MM.1S (cell line): ENCODE results near the gene NUP62CL.
"Not testable (repeated sequence)": the region's sequence is repeated elsewhere in the genome, so short reads cannot be mapped to it uniquely, and the experiment has no call there.

Experiments used
- DNase-seq: peaks from one replicate; pipeline ENCODE4 v3.0.0-alpha.2; 2015
- H2AFZ ChIP-seq: fragments of 300-600 bp; sonication (generic); 2 replicates; pipeline ENCODE4 v1.6.0; 2016; ENCODE audit warnings: antibody characterized with exemption, low read length
- H3F3A ChIP-seq: fragments of 300-600 bp; sonication (generic); 2 replicates; pipeline ENCODE4 v1.6.1; 2016; ENCODE audit warnings: mild to moderate bottlenecking, antibody characterized with exemption, low read length, moderate library complexity, mixed read lengths; ENCODE audit not compliant: insufficient read depth
- H3K27ac ChIP-seq: fragments of 300-600 bp; sonication (generic); 2 replicates; pipeline ENCODE4 v1.5.1; 2016; ENCODE audit warnings: mild to moderate bottlenecking, low read length
- H3K27me3 ChIP-seq: fragments of 300-600 bp; sonication (generic); replicated peaks from 2 replicates; pipeline ENCODE4 v1.6.0; 2016; ENCODE audit warnings: low read length; ENCODE audit not compliant: insufficient read depth
- H3K36me3 ChIP-seq: fragments of 300-600 bp; sonication (generic); replicated peaks from 2 replicates; pipeline ENCODE4 v1.6.1; 2016; ENCODE audit warnings: mild to moderate bottlenecking, low read length, mixed read lengths; ENCODE audit not compliant: insufficient read depth
- H3K4me1 ChIP-seq: fragments of 300-600 bp; sonication (generic); 2 replicates; pipeline ENCODE4 v1.6.1; 2016; ENCODE audit warnings: low read length, mixed read lengths
- H3K4me2 ChIP-seq: fragments of 300-600 bp; sonication (generic); 2 replicates; pipeline ENCODE4 v1.6.0; 2016; ENCODE audit warnings: low read depth, low read length
- H3K4me3 ChIP-seq: fragments of 300-600 bp; sonication (generic); 2 replicates; pipeline ENCODE4 v1.5.1; 2016; ENCODE audit warnings: low read length, mixed read lengths
- H3K79me2 ChIP-seq: fragments of 300-600 bp; sonication (generic); 2 replicates; pipeline ENCODE4 v1.6.1; 2016; ENCODE audit warnings: mixed run types, low read length, mixed read lengths
- H3K9ac ChIP-seq: fragments of 300-600 bp; sonication (generic); 2 replicates; pipeline ENCODE4 v1.6.1; 2016; ENCODE audit warnings: low read length, mixed read lengths
- H3K9me2 ChIP-seq: fragments of 300-600 bp; sonication (generic); replicated peaks from 2 replicates; pipeline ENCODE4 v1.6.1; 2016; ENCODE audit warnings: mild to moderate bottlenecking, low read length, mixed read lengths; ENCODE audit not compliant: insufficient read depth
- H3K9me3 ChIP-seq: fragments of 300-600 bp; sonication (generic); replicated peaks from 2 replicates; pipeline ENCODE4 v1.6.1; 2016; ENCODE audit warnings: mild to moderate bottlenecking, low read length, mixed read lengths; ENCODE audit not compliant: insufficient read depth
- H4K20me1 ChIP-seq: fragments of 300-600 bp; sonication (generic); 2 replicates; pipeline ENCODE4 v1.6.1; 2016; ENCODE audit warnings: mild to moderate bottlenecking, low read length, moderate library complexity, mixed read lengths; ENCODE audit not compliant: insufficient read depth
- EZH2 ChIP-seq: fragments of 300-600 bp; sonication (generic); optimal IDR thresholded peaks from 2 replicates; pipeline ENCODE3; 2017; ENCODE audit warnings: low read depth, mild to moderate bottlenecking, antibody characterized with exemption, low read length, mixed read lengths
- EZH2phosphoT487 ChIP-seq: fragments of 300-600 bp; sonication (generic); IDR thresholded peaks from 2 replicates; pipeline ENCODE4 v1.6.1; 2018; ENCODE audit warnings: antibody characterized with exemption, low read length
- TF ChIP-seq, protein P1 (sequence below): fragments of 300-600 bp; sonication (generic); IDR thresholded peaks from 2 replicates; pipeline ENCODE4 v1.5.1; 2016; ENCODE audit warnings: antibody characterized with exemption, low read length, mixed read lengths

Gene NUP62CL

DNA sequence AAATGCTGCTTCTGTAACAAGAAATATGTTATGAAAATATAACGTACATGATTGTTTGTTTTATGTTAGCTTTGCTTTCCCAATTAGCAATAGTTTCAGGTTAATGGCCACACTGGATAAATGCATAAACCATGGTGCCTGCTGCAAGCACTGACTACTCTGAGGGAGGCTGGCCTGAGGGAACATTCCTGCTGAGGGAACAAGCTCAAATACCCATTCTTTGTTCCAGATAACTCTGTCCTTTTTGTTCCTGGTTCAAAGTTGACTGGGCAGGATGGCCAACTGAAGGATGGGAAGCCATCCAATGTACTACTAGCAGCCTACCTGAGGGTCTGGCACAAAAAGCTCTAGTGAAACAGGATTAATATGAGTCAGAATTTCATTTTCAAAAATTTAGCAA lies 37.5 kb downstream of the NUP62CL start:
- H3K4me3 ChIP-seq, result no peak overlapping the region
- no peak overlapping the region for H3K9ac ChIP-seq
- no peaks in the 10 kb centered on the region for H3K27me3 ChIP-seq
- no peaks in the 10 kb centered on the region for H3K79me2 ChIP-seq
- H3K27ac ChIP-seq, result no peak overlapping the region
- DNase-seq, result no peak
- no peaks in the 10 kb centered on the region for H3K9me2 ChIP-seq
- H3K9me3 ChIP-seq, result no peaks in the 10 kb centered on the region
- H3K4me1 ChIP-seq, result no peaks in the 10 kb centered on the region
- TF ChIP-seq EZH2 (no peak), EZH2phosphoT487 (no peak)
- TF ChIP-seq, protein P1, sequence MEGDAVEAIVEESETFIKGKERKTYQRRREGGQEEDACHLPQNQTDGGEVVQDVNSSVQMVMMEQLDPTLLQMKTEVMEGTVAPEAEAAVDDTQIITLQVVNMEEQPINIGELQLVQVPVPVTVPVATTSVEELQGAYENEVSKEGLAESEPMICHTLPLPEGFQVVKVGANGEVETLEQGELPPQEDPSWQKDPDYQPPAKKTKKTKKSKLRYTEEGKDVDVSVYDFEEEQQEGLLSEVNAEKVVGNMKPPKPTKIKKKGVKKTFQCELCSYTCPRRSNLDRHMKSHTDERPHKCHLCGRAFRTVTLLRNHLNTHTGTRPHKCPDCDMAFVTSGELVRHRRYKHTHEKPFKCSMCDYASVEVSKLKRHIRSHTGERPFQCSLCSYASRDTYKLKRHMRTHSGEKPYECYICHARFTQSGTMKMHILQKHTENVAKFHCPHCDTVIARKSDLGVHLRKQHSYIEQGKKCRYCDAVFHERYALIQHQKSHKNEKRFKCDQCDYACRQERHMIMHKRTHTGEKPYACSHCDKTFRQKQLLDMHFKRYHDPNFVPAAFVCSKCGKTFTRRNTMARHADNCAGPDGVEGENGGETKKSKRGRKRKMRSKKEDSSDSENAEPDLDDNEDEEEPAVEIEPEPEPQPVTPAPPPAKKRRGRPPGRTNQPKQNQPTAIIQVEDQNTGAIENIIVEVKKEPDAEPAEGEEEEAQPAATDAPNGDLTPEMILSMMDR, result no peak
- no peak overlapping the region for H3K4me2 ChIP-seq
- H3F3A ChIP-seq, result no peaks in the 10 kb centered on the region
- no peaks in the 10 kb centered on the region for H4K20me1 ChIP-seq
- no peak overlapping the region for H2AFZ ChIP-seq
- H3K36me3 ChIP-seq, result no peaks in the 10 kb centered on the region; the same call in 1 of the 2 replicates

DNA sequence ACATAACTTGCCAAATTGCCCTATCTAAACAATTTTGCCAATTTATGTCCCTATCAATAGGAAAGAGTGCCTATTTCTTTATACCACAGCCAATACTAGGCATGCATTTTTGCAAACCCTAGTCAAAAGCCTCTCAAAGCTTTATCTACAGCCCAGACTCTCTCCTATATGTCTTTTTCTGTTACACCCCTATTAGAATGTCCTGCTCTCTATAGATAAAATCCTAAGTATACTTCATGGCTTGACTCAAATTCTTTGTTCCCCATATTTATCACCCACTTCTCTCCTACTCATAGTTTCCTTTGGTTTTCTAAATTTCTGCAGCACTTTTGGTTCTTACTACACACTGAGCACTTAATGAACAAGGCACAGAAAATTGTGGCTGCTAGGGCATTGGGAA lies 38.0 kb downstream of the NUP62CL start:
- no peak for TF ChIP-seq EZH2
- Histone ChIP-seq H3K27me3 (no peaks in the 10 kb centered on the region), H3K4me2 (no peak overlapping the region), H3K4me1 (no peaks in the 10 kb centered on the region), H3K79me2 (no peaks in the 10 kb centered on the region), H3K9ac (no peak overlapping the region), H4K20me1 (no peaks in the 10 kb centered on the region), H3K9me2 (no peaks in the 10 kb centered on the region), H3K4me3 (no peak overlapping the region), H3K27ac (no peak overlapping the region), H3F3A (no peaks in the 10 kb centered on the region), H3K9me3 (no peaks in the 10 kb centered on the region), H2AFZ (no peak overlapping the region), H3K36me3 (no peaks in the 10 kb centered on the region; the same call in 1 of the 2 replicates)
- no peak for DNase-seq

DNA sequence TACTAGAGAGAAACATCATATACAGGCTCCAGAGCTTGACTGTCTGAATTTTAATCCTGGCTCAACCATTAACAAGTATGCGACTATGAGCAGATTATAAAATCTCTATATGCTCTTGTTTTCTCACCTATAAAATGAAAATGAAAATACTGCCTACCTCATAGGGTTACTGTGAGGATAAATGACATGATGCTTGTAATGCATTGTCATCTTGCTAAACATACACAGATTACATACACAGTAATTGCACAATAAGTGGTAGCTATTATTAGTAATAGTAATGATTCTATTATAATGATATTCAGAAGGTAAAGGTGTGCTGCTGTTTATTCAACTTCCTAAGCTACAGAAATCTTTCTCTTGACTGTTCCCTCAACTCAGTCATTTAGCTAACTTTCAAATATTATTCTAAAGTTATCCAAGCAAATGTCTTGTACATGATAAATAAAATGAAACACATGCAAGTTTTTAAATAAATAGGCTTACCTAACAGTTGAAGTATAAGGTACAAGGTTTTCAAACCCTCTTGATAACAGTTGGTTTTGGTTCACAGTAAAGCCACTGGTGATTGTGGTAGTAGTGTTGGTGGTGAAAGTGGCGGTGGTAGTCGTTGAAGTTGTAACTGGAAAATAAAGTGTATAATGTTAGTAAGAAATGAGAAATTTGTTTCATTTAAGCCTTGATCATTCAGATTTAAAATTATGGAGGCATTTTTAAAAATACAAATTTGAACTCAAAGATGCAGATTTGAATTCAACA lies 38.9 kb downstream of the NUP62CL start:
- Histone ChIP-seq H2AFZ (no peak overlapping the region), H3F3A (no peaks in the 10 kb centered on the region), H3K79me2 (no peaks in the 10 kb centered on the region), H3K9me3 (no peaks in the 10 kb centered on the region), H3K4me3 (no peak overlapping the region), H3K4me2 (no peak overlapping the region), H3K9ac (no peak overlapping the region), H3K27ac (no peak overlapping the region), H3K4me1 (no peaks in the 10 kb centered on the region), H3K27me3 (no peaks in the 10 kb centered on the region), H3K9me2 (no peaks in the 10 kb centered on the region), H3K36me3 (no peaks in the 10 kb centered on the region; the same call in 1 of the 2 replicates), H4K20me1 (no peaks in the 10 kb centered on the region)
- DNase-seq, result no peak
- TF ChIP-seq EZH2phosphoT487, result no peak
- TF ChIP-seq, protein P1, result no peak
- TF ChIP-seq EZH2, result no peak

DNA sequence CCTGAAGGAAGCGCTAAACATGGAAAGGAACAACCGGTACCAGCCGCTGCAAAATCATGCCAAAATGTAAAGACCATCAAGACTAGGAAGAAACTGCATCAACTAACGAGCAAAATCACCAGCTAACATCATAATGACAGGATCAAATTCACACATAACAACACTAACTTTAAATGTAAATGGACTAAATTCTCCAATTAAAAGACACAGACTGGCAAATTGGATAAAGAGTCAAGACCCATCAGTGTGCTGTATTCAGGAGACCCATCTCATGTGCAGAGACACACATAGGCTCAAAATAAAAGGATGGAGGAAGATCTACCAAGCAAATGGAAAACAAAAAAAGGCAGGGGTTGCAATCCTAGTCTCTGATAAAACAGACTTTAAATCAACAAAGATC lies 48.6 kb downstream of the NUP62CL start:
- not testable (repeated sequence) for H3K4me3 ChIP-seq, DNase-seq, H3K27ac ChIP-seq, H3F3A ChIP-seq, H3K9me3 ChIP-seq, H2AFZ ChIP-seq, H3K79me2 ChIP-seq, H3K4me2 ChIP-seq, H3K9ac ChIP-seq, H4K20me1 ChIP-seq, H3K36me3 ChIP-seq, H3K9me2 ChIP-seq, H3K27me3 ChIP-seq, H3K4me1 ChIP-seq

DNA sequence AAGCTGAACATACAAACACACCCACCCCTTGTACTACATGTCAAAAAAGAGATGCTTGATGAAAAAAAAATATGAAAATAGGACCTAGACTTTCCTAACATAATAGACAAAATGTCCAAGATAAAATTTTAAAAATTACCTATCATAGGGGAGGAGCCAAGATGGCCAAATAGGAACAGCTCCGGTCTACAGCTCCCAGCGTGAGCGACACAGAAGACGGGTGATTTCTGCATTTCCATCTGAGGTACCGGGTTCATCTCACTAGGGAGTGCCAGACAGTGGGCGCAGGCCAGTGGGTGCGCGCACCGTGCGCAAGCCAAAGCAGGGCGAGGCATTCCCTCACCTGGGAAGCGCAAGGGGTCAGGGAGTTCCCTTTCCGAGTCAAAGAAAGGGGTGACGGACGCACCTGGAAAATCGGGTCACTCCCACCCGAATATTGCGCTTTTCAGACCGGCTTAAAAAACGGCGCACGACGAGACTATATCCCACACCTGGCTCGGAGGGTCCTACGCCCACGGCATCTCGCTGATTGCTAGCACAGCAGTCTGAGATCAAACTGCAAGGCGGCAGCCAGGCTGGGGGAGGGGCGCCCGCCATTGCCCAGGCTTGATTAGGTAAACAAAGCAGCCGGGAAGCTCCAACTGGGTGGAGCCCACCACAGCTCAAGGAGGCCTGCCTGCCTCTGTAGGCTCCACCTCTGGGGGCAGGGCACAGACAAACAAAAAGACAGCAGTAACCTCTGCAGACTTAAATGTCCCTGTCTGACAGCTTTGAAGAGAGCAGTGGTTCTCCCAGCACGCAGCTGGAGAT lies 50.4 kb downstream of the NUP62CL start:
- H3K79me2 ChIP-seq, H3K27me3 ChIP-seq, H3K4me3 ChIP-seq, H3K9me3 ChIP-seq, H3K27ac ChIP-seq, H4K20me1 ChIP-seq, DNase-seq, H3K9me2 ChIP-seq, H3K9ac ChIP-seq, H3K4me1 ChIP-seq, H2AFZ ChIP-seq, H3K36me3 ChIP-seq, H3F3A ChIP-seq, H3K4me2 ChIP-seq: not testable (repeated sequence)
